T47D (cell line): ENCODE data around the gene C1QTNF12.

Experiments used
- DNase-seq, 2 experiments: peaks; one replicate each; pipeline versions ENCODE4 v3.0.0 to v3.0.0-alpha.2; 2011 to 2012; ENCODE audit warnings: low read depth in 1 of 2, low spot score in 1 of 2
- JUND ChIP-seq: IDR thresholded peaks from 2 replicates; pipeline ENCODE4 v1.6.1; 2012; ENCODE audit warnings: low read depth
- in situ Hi-C: cut with HindIII; loops from 2 replicates; pipeline ENCODE4 v1.10.0; 2016; ENCODE audit warnings: low sequenced_read_pairs, low pct_unique_long_range_greater_than_20kb

Gene C1QTNF12

DNA sequence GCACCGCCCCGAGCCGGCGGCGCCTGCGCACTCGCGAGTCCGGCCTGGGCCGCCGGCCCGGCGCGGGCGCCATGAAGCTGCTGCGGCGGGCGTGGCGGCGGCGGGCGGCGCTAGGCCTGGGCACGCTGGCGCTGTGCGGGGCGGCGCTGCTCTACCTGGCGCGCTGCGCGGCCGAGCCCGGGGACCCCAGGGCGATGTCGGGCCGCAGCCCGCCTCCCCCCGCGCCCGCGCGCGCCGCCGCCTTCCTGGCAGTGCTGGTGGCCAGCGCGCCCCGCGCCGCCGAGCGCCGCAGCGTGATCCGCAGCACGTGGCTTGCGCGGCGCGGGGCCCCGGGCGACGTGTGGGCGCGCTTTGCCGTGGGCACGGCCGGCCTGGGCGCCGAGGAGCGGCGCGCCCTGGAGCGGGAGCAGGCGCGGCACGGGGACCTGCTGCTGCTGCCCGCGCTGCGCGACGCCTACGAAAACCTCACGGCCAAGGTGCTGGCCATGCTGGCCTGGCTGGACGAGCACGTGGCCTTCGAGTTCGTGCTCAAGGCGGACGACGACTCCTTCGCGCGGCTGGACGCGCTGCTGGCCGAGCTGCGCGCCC is 14.2 kb downstream of the C1QTNF12 start, which contains the start of gene B3GALT6:
B3GALT6 (plus strand) TSS at position 30 of the 588 bp plus-strand sequence; CDS start at position 72, 42 bp downstream.
- no peak for DNase-seq
- TF ChIP-seq JUND: no peak
- in situ Hi-C loops: no loop called here

GRCh38 chr1:1231400-1232207 is 14.9 kb downstream of the C1QTNF12 start, which contains the start of gene SDF4:
TSS of gene SDF4 (minus strand) at chr1:1232001. CDS start at chr1:1228772, 3,229 bp downstream.
- in situ Hi-C loops: no loop called here
- DNase-seq: peak; percentile 95 to 98
- no peak for TF ChIP-seq JUND

DNA sequence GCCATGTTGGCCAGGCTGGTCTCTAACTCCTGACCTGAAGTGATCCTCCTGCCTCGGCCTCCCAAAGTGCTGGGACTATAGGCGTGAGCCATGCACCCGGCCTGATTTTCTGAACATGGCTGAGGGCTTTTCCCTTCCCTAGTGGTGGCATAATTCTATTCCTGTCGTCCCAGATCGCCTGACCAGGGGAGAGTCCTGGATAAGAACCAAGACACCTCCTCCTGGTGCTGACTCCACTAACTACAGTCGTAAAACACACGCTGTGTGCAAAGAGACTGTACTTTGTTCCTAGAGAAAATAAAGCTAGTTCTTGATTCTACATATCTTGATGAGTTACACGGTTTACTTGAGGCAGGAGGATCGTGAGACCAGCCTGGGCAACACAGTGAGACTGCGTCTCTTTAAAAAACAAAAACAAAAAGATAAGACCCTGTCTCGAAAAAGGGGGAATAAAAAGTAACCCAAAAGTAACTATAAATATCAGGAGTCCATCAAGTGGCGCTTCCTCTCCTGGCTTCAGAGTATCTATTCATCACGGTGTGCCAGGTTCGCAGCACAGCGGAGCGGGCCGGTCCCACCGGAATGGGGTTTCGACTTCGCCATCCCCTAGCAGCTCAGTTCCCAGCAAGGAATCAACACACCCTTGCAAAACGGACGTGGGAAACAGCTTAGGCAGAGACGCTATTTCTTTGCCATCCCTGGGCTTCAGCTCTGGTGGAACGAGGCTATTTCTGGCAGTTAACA is 15.7 kb downstream of the C1QTNF12 start:
- TF ChIP-seq JUND: no peak
- DNase-seq: peak; percentile 77 to 80
- in situ Hi-C loops: no loop called here

- TF ChIP-seq JUND: no peak
- no peak for DNase-seq
- in situ Hi-C loops: no loop called here
These were observed 16.8 kb downstream of the C1QTNF12 start for GRCh38 chr1:1229770-1230169.

DNA sequence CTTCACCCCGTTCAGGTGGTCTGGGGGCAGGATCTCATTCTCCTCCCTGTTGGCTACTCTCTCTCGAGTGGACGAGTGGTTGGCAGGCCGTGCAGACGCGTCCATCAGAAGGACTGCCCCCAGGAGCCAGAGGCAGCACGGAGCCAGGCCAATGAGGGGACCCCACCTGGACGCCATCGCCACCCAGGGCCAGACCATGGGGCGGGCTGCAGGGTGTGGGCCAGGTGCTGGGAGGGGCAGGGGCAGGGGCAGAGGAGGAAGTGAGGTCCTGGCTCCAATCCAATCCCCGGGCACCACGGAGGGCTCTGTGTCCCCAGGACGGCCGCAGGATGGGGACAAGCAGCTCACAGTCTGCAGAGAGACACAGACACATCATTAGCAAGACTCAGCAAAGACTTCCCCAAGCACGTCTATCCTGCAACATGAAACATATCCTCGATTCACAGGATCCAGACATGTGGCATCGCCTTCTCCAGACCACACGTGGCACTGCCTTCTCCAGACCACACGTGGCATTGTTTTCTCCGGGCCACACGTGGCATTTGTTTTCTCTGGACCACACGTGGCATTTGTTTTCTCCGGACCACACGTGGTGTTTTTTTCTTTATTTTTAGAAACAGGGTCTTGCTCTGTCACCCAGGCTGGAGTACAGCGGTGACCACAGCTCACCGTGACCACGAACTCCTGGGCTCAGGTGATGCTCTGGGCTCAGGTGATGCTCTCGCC is 17.8 kb downstream of the C1QTNF12 start:
- TF ChIP-seq JUND: no peak
- no peak for DNase-seq
- in situ Hi-C loops: no loop called here

GRCh38 chr1:1228187-1228586 is 18.3 kb downstream of the C1QTNF12 start:
- no peak for DNase-seq
- TF ChIP-seq JUND: no peak
- in situ Hi-C loops: no loop called here

- in situ Hi-C loops: no loop called here
- TF ChIP-seq JUND: no peak
- no peak for DNase-seq
These were observed 19.1 kb downstream of the C1QTNF12 start for GRCh38 chr1:1227386-1227785.

DNA sequence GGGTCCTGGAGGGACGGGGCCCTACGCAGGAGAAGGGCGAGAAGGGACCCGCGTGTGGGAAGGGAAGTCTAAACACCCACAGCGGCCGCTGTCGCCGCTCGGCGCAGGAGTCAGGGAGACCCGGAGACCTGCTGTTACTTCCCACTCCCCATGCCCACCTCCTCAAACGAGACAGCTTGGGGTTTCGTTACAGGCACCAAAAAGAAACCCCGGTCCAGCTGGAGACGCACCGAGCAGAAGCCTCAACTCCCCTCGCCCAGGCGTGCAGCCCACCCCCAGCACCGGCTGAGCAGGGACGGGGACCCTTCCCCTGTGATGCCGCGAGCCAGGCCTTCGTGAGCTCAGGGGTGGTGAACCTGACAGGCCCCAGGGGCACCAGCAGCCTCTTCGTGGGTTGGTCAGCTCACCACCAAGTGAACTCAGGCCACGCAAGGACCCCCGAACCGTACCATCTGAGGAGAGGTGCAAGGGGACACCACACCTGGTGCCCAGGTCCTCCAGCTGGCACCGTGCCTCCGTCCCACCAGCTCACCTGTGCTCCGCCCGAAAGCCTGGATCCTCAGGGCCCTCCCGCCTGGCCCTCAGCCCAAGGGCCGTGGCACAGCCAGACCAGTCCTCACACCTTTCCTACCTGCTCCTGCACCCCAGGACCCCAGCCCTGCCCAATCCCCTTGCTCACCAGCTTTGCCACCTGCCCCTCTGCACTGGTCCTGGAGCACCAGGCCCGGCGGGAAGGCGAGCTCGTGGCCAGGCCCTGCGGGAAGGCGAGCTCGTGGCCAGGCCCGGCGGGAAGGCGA is 19.8 kb downstream of the C1QTNF12 start:
- no peak for DNase-seq
- no peak for TF ChIP-seq JUND
- in situ Hi-C loops: no loop called here

DNA sequence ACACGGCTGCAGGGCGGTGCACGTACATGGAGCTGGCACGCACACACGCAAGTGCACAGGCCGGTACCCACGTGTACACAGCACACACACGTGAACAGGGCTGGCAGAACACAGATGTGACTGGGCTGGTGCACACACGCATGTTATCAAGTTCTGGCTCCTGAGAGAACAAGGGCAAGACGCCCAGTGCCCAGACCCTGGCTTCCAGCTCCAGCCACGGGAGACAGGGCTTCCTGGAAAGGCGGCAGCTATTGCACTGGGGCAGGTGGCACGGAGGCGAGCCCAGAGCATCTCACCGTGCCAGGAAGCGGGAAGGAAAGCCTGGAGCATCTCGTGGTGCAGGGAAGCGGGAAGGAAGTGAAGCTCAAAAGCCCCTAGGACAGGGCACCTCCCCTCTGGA is 20.6 kb downstream of the C1QTNF12 start:
- no peak for TF ChIP-seq JUND
- DNase-seq: no peak
- in situ Hi-C loops: no loop called here

DNA sequence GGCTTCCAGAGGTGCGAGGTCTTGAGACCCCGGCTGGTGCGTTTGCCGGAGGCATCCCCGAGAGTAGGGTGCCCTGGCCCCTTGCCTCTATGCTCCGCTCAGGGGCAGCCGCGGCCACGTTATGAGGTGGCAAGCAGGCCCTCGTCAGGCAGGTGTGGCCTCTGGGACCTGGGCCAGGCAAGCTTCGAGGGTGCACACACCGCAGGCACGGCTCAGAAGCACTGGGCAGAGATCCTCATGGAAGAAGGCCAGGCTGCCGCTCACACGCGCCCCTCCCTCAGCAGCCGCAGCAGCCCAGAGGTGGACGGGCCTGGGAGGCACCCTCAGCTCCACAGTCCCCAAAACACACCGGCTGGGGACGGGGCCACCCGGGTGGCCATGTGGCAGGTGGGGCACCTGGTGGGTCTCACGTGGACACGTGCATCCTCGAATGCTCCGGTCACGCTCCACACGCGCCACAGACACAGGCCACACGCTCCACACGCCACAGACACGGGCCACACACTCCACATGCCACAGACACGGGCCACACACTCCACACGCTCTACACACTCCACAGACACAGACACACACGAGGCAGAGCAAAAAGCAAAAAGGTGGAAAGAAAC is 21.2 kb downstream of the C1QTNF12 start:
- no peak for TF ChIP-seq JUND
- in situ Hi-C loops: no loop called here
- DNase-seq: no peak

DNA sequence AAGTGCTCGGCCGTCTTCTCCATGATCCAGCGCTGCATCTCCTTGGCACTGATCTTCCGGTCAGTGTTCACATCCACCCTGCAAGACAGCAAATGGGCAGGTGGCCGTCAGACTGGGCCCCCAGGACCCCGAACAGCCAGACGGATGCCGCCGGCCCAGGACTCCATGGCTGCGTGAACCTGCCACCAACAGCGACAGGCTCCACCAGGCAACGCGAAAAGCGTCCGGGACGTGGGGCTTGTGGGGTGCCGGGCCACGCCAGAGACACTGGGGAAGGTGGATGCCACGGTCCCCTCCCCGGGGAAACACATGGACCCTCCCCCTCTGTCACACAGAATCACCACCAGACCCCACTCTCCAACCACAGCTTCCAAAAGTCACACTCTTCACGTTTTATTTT is 22.6 kb downstream of the C1QTNF12 start:
- TF ChIP-seq JUND: no peak
- in situ Hi-C loops: no loop called here
- no peak for DNase-seq
